GM23338 (cell line): ENCODE results near the gene SETD1A. TPM values are rescaled to one million over a fixed set of nuclear protein-coding genes. Genes with fewer than 3 reads are reported as not detected.

Source experiments
- ATAC-seq: fragments of 200-7000 bp; cut with Tn5 transposase; 3 replicates; pipeline ENCODE4 v1.9.1; 2020
- DNase-seq: peaks from one replicate; pipeline ENCODE4 v3.0.0-alpha.2; 2015; ENCODE audit warnings: low spot score
- H2AFZ ChIP-seq: fragments of 200-600 bp; sonication (generic); 2 replicates; pipeline ENCODE4 v1.8.0; 2016; ENCODE audit warnings: antibody characterized with exemption, mild to moderate bottlenecking, moderate library complexity
- H3F3A ChIP-seq: fragments of 200-600 bp; sonication (generic); replicated peaks from 2 replicates; pipeline ENCODE4 v1.8.0; 2017; ENCODE audit warnings: antibody characterized with exemption, mixed run types, low read depth
- H3K27ac ChIP-seq: fragments of 200-600 bp; sonication (generic); 2 replicates; pipeline ENCODE4 v1.6.1; 2016; ENCODE audit warnings: low read depth
- H3K27me3 ChIP-seq: fragments of 200-600 bp; sonication (generic); 2 replicates; pipeline ENCODE4 v1.8.0; 2016; ENCODE audit warnings: mild to moderate bottlenecking, mixed run types, moderate library complexity; ENCODE audit not compliant: insufficient read depth
- H3K36me3 ChIP-seq: fragments of 200-600 bp; sonication (generic); 2 replicates; pipeline ENCODE4 v1.8.0; 2016; ENCODE audit warnings: mild to moderate bottlenecking; ENCODE audit not compliant: insufficient read depth
- H3K4me1 ChIP-seq: fragments of 200-600 bp; sonication (generic); 2 replicates; pipeline ENCODE4 v1.8.0; 2016; ENCODE audit warnings: mild to moderate bottlenecking, moderate library complexity; ENCODE audit not compliant: insufficient read depth
- H3K4me2 ChIP-seq: fragments of 200-600 bp; sonication (generic); 2 replicates; pipeline ENCODE4 v1.7.1; 2017; ENCODE audit warnings: mixed run types
- H3K4me3 ChIP-seq: fragments of 200-600 bp; sonication (generic); 2 replicates; pipeline ENCODE4 v1.6.1; 2016; ENCODE audit warnings: mixed run types
- H3K79me2 ChIP-seq: fragments of 200-600 bp; sonication (generic); replicated peaks from 2 replicates; pipeline ENCODE4 v1.8.0; 2017; ENCODE audit warnings: mild to moderate bottlenecking; ENCODE audit not compliant: insufficient read depth
- H3K9me2 ChIP-seq: fragments of 200-600 bp; sonication (generic); 2 replicates; pipeline ENCODE4 v1.8.0; 2017; ENCODE audit not compliant: insufficient read depth
- H4K20me1 ChIP-seq: fragments of 200-600 bp; sonication (generic); replicated peaks from 2 replicates; pipeline ENCODE4 v1.8.0; 2017; ENCODE audit warnings: mild to moderate bottlenecking; ENCODE audit not compliant: insufficient read depth
- H3K27ac Mint-ChIP-seq: 2 replicates; pipeline ENCODE4 v1.8.0; 2020; ENCODE audit warnings: inconsistent platforms, mild to moderate bottlenecking, moderate library complexity, mixed read lengths
- H3K27me3 Mint-ChIP-seq: 3 replicates; pipeline ENCODE4 v1.8.0; 2022; ENCODE audit warnings: low read depth, mild to moderate bottlenecking, moderate library complexity, mixed read lengths, inconsistent platforms; ENCODE audit not compliant: insufficient read depth, poor library complexity
- H3K36me3 Mint-ChIP-seq: 3 replicates; pipeline ENCODE4 v1.8.0; 2021; ENCODE audit warnings: low read depth, mild to moderate bottlenecking, inconsistent platforms, moderate library complexity, mixed read lengths
- H3K4me1 Mint-ChIP-seq: 3 replicates; pipeline ENCODE4 v1.8.0; 2020; ENCODE audit warnings: mild to moderate bottlenecking, inconsistent platforms, mixed read lengths
- H3K4me3 Mint-ChIP-seq: 3 replicates; pipeline ENCODE4 v1.8.0; 2021; ENCODE audit warnings: moderate library complexity, mild to moderate bottlenecking, inconsistent platforms, mixed read lengths
- H3K9me3 Mint-ChIP-seq: 3 replicates; pipeline ENCODE4 v1.8.0; 2020; ENCODE audit warnings: moderate library complexity, mild to moderate bottlenecking, inconsistent platforms, mixed read lengths
- CREB1 ChIP-seq: fragments of 250-450 bp; sonication (Bioruptor Pico); IDR thresholded peaks from 2 replicates; pipeline ENCODE4 v1.5.0; 2020; ENCODE audit warnings: low read depth, mild to moderate bottlenecking, moderate library complexity
- EZH2 ChIP-seq: fragments of 200-600 bp; sonication (generic); IDR thresholded peaks from one replicate; pipeline ENCODE4 v1.8.0; 2017; ENCODE audit warnings: antibody characterized with exemption, mild to moderate bottlenecking, low read depth; ENCODE audit not compliant: unreplicated experiment
- EZH2phosphoT487 ChIP-seq: fragments of 200-600 bp; sonication (generic); IDR thresholded peaks from one replicate; pipeline ENCODE4 v1.8.1; 2018; ENCODE audit warnings: antibody characterized with exemption; ENCODE audit not compliant: unreplicated experiment
- JUNB ChIP-seq: IDR thresholded peaks from one replicate; pipeline ENCODE4 v1.6.1; 2016; ENCODE audit warnings: antibody characterized with exemption; ENCODE audit not compliant: unreplicated experiment
- NANOG ChIP-seq: IDR thresholded peaks from 2 replicates; pipeline ENCODE4 v1.6.1; 2016; ENCODE audit warnings: antibody characterized with exemption, borderline replicate concordance
- POLR2AphosphoS5 ChIP-seq: IDR thresholded peaks from 2 replicates; pipeline ENCODE4 v1.6.1; 2016; ENCODE audit warnings: antibody characterized with exemption, low read depth
- REST ChIP-seq: IDR thresholded peaks from one replicate; pipeline ENCODE4 v1.6.1; 2018; ENCODE audit warnings: antibody characterized with exemption; ENCODE audit not compliant: unreplicated experiment
- STAT1 ChIP-seq: IDR thresholded peaks from one replicate; pipeline ENCODE4 v1.6.1; 2016; ENCODE audit warnings: antibody characterized with exemption; ENCODE audit not compliant: unreplicated experiment
- ZNF114 ChIP-seq: fragments of 250-450 bp; sonication (Bioruptor Pico); IDR thresholded peaks from 2 replicates; pipeline ENCODE4 v1.5.0; 2020; ENCODE audit warnings: mild to moderate bottlenecking, moderate library complexity
- ZNF331 ChIP-seq: fragments of 250-450 bp; sonication (Bioruptor Pico); IDR thresholded peaks from 2 replicates; pipeline ENCODE4 v1.5.0; 2020; ENCODE audit warnings: low read depth, mild to moderate bottlenecking, moderate library complexity
- polyA plus RNA-seq: library from polyadenylated mRNA; unstranded; fragments of >200 nt; fragmentation: Nextera tagmentation; extraction: Ambion mirVana; gene quantifications from 2 replicates; pipeline ENCODE4 v1.2.1, GENCODE V29; 2016
- total RNA-seq: library from RNA; depleted of rRNA; stranded (reverse); fragments of >200 nt; shearing (Covaris generic); gene quantifications from 2 replicates; pipeline ENCODE4 v1.2.3, GENCODE V29; 2014
- TF ChIP-seq, protein P1 (sequence below): IDR thresholded peaks from 2 replicates; pipeline ENCODE4 v1.6.1; 2016; ENCODE audit warnings: antibody characterized with exemption
- TF ChIP-seq, protein P2 (sequence below), 2 experiments: fragments of 200-600 bp in 1 of 2; sonication (generic) in 1 of 2; conservative IDR thresholded peaks; 2 replicates each; pipeline versions ENCODE4 v1.5.1 to v1.6.1; 2016 to 2017; ENCODE audit warnings: antibody characterized with exemption in 2 of 2, low read depth in 2 of 2, mild to moderate bottlenecking in 2 of 2, moderate library complexity in 1 of 2

The SETD1A gene
- total and polyA plus RNA-seq, 2 experiments from 2014 or later, result 10.8 to 21.9 TPM

DNA sequence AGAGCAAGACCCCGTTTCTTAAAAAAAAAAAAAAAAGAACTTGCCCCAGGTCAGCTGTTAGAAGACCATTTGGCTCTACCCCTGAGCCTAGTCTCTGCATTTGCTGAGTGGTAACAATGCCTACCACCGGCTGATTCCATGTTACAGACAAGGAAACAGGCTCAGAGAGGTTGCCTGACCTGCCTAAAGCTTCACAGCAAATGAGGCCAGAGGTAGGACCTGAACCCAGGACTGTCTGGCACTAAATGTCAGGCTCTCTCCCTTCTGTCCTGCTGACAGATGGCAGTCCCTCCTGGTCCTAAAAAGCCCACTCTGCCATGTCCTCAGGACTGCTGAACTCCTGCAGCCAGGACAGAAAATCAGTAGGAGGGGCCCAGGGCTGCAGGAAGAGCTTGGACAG, 47.1 kb downstream of the SETD1A start (continued):
- TF ChIP-seq REST (no peak), EZH2phosphoT487 (no peak), POLR2AphosphoS5 (no peak), JUNB (no peak), EZH2 (no peak), ZNF331 (CRISPR knock-in tag) (no peak), STAT1 (no peak)

- no peaks in the 10 kb centered on the region; the same call in 1 of the 2 replicates for H3K4me1 ChIP-seq
- DNase-seq (no peak), ATAC-seq (no peak)
- H3K27me3 Mint-ChIP-seq, result peaks cover 20% of the 10 kb centered on the region
- H3K27ac Mint-ChIP-seq, result no peak overlapping the region
- no peak overlapping the region; the same call in 2 of the 3 replicates for H3K4me3 Mint-ChIP-seq
- H3K9me2 ChIP-seq, result no peaks in the 10 kb centered on the region
- no peaks in the 10 kb centered on the region; the same call in 1 of the 2 replicates for H3K36me3 ChIP-seq
- H3K27me3 ChIP-seq, result no peaks in the 10 kb centered on the region
- no peak overlapping the region for H3K4me3 ChIP-seq
- H3K9me3 Mint-ChIP-seq, result no peaks in the 10 kb centered on the region; the same call in 2 of the 3 replicates
- H4K20me1 ChIP-seq, result 0 out of 2 replicates have a peak, but pooled peaks cover 5% of the 10 kb centered on the region
- no peaks in the 10 kb centered on the region for H3F3A ChIP-seq
- peaks cover 14% of the 10 kb centered on the region for H3K79me2 ChIP-seq
- no peak overlapping the region for H3K4me2 ChIP-seq
- no peak overlapping the region for H3K27ac ChIP-seq
- H3K4me1 Mint-ChIP-seq, result peaks cover 15% of the 10 kb centered on the region
- no peak overlapping the region for H2AFZ ChIP-seq
- H3K36me3 Mint-ChIP-seq, result no peaks in the 10 kb centered on the region; the same call in 2 of the 3 replicates
- TF ChIP-seq POLR2AphosphoS5, result no peak
- TF ChIP-seq EZH2, result no peak
- no peak for TF ChIP-seq NANOG
- TF ChIP-seq ZNF331 (CRISPR knock-in tag), result no peak
- no peak for TF ChIP-seq ZNF114
- TF ChIP-seq, protein P1, sequence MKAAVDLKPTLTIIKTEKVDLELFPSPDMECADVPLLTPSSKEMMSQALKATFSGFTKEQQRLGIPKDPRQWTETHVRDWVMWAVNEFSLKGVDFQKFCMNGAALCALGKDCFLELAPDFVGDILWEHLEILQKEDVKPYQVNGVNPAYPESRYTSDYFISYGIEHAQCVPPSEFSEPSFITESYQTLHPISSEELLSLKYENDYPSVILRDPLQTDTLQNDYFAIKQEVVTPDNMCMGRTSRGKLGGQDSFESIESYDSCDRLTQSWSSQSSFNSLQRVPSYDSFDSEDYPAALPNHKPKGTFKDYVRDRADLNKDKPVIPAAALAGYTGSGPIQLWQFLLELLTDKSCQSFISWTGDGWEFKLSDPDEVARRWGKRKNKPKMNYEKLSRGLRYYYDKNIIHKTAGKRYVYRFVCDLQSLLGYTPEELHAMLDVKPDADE, result no peak
- TF ChIP-seq EZH2phosphoT487, result no peak
- no peak for TF ChIP-seq JUNB
- TF ChIP-seq STAT1, result no peak
- TF ChIP-seq, protein P2, sequence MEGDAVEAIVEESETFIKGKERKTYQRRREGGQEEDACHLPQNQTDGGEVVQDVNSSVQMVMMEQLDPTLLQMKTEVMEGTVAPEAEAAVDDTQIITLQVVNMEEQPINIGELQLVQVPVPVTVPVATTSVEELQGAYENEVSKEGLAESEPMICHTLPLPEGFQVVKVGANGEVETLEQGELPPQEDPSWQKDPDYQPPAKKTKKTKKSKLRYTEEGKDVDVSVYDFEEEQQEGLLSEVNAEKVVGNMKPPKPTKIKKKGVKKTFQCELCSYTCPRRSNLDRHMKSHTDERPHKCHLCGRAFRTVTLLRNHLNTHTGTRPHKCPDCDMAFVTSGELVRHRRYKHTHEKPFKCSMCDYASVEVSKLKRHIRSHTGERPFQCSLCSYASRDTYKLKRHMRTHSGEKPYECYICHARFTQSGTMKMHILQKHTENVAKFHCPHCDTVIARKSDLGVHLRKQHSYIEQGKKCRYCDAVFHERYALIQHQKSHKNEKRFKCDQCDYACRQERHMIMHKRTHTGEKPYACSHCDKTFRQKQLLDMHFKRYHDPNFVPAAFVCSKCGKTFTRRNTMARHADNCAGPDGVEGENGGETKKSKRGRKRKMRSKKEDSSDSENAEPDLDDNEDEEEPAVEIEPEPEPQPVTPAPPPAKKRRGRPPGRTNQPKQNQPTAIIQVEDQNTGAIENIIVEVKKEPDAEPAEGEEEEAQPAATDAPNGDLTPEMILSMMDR (conservative IDR thresholded peaks at IDR 0.05; ENCODE audit: low read depth in 2 of 2), result no peak
- no peak for TF ChIP-seq REST
- TF ChIP-seq CREB1, result no peak
Observed at GRCh38 chr16:31005350-31006085, 48.0 kb downstream of the SETD1A start.
